GM21515 (cell line): ENCODE data around the gene SUCLG2.

Source experiments
- ATAC-seq: cut with Tn5 transposase; IDR thresholded peaks from one replicate; pipeline ENCODE4 v1.9.1; 2021; ENCODE audit not compliant: unreplicated experiment

SUCLG2 gene

GRCh38 chr3:67402873-67403272 is 251.5 kb downstream of the SUCLG2 start:
- ATAC-seq = no peak

- no peak for ATAC-seq
Observed at GRCh38 chr3:67401921-67402320, 252.5 kb downstream of the SUCLG2 start.

- no peak for ATAC-seq
Observed at GRCh38 chr3:67400476-67400875, 253.9 kb downstream of the SUCLG2 start.

GRCh38 chr3:67389176-67389575 is 265.2 kb downstream of the SUCLG2 start:
- ATAC-seq = peak; percentile 92

- no peak for ATAC-seq
Observed at GRCh38 chr3:67388738-67389137, 265.7 kb downstream of the SUCLG2 start.

- no peak for ATAC-seq
Observed at GRCh38 chr3:67386451-67386850, 268.0 kb downstream of the SUCLG2 start.

- no peak for ATAC-seq
Observed at GRCh38 chr3:67384760-67385397, 269.5 kb downstream of the SUCLG2 start.

GRCh38 chr3:67384016-67384415 is 270.4 kb downstream of the SUCLG2 start:
- no peak for ATAC-seq

- no peak for ATAC-seq
Observed at GRCh38 chr3:67383379-67383778, 271.0 kb downstream of the SUCLG2 start.

GRCh38 chr3:67382536-67382935 is 271.9 kb downstream of the SUCLG2 start:
- no peak for ATAC-seq

- no peak for ATAC-seq
Observed at GRCh38 chr3:67381667-67382272, 272.6 kb downstream of the SUCLG2 start.

- no peak for ATAC-seq
Observed at GRCh38 chr3:67380118-67380517, 274.3 kb downstream of the SUCLG2 start.

- ATAC-seq = no peak
Observed at GRCh38 chr3:67377299-67377698, 277.1 kb downstream of the SUCLG2 start.

- no peak for ATAC-seq
Observed at GRCh38 chr3:67376416-67376815, 278.0 kb downstream of the SUCLG2 start.

GRCh38 chr3:67375976-67376375 is 278.4 kb downstream of the SUCLG2 start:
- no peak for ATAC-seq

- ATAC-seq = no peak
Observed at GRCh38 chr3:67362686-67363085, 291.7 kb downstream of the SUCLG2 start.

GRCh38 chr3:67361770-67362169 is 292.6 kb downstream of the SUCLG2 start:
- no peak for ATAC-seq

- ATAC-seq = no peak
Observed at GRCh38 chr3:67361323-67361722, 293.1 kb downstream of the SUCLG2 start.

GRCh38 chr3:67357610-67358458 is 296.6 kb downstream of the SUCLG2 start:
- no peak for ATAC-seq

GRCh38 chr3:67349551-67350174 is 304.7 kb downstream of the SUCLG2 start:
- ATAC-seq = peak; percentile 87

GRCh38 chr3:67346081-67346480 is 308.3 kb downstream of the SUCLG2 start:
- ATAC-seq = no peak

GRCh38 chr3:67335813-67336212 is 318.6 kb downstream of the SUCLG2 start:
- ATAC-seq = no peak
